Stimulated activated CD4-positive, alpha-beta T cell treated with anti-CD3 and anti-CD28 coated beads, Interleukin-12 subunit alpha, Interleukin-12 subunit beta, amount 100 ng/mL, for 24 hours (primary cell): Measurements from ENCODE around the gene FOSB.

ENCODE experiments used
- DNase-seq, 2 experiments: peaks; one replicate each; pipeline ENCODE4 v3.0.0-alpha.2; 2020; ENCODE audit warnings: low read depth in 2 of 2

Gene FOSB

GRCh38 chr19:45442778-45443461 is 24.9 kb upstream of the FOSB start:
- DNase-seq: no peak

- DNase-seq: peak in 1 of 2 experiments; percentile 58
Observed at GRCh38 chr19:45443462-45444317, 24.1 kb upstream of the FOSB start.

- DNase-seq: peak in 1 of 2 experiments; percentile 69
Observed at GRCh38 chr19:45444318-45445041, 23.3 kb upstream of the FOSB start.

GRCh38 chr19:45445139-45445538 is 22.7 kb upstream of the FOSB start:
- no peak for DNase-seq

DNA sequence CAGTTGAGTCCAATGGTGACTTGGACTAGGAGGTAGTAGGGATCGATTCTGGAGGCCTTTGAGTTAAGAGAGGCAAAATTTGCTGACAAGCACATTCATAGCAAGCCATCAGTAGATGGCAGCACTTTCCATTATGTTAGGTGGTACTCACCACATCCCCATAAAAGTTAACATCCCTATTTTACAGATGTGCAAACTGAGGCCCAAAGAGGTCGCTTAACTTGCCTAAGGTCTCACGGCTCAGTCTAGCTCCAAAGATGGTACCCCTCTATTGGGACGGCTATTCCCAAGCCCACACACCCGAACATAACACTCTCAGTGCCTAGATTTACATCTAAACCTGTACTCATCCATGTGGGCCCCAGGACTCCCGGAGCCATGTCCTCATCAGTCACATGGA is 21.5 kb upstream of the FOSB start:
- no peak for DNase-seq

- DNase-seq: no peak
Observed at GRCh38 chr19:45446944-45447343, 20.9 kb upstream of the FOSB start.

GRCh38 chr19:45448425-45448756 is 19.4 kb upstream of the FOSB start:
- no peak for DNase-seq

DNA sequence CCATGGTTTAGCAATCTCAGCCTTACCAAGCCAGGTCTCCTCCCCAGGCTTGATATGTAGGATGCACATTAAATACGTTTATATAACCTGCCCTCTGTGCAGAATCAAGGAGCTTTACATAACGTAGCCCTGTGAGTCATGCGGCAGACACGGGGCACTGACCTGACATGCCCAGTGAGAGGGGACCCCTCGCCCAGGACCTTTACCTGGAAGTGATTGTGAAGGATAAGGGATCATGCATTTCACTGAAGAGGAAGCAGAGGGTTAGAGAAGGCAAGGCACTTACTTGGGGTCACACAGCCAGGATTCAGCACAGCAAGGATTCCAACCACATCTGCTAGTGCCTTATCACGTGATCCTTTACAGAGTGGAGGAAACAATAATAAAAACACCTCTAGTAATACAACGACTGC is 18.9 kb upstream of the FOSB start:
- DNase-seq: no peak

- no peak for DNase-seq
Observed at GRCh38 chr19:45450012-45450333, 17.8 kb upstream of the FOSB start.

DNA sequence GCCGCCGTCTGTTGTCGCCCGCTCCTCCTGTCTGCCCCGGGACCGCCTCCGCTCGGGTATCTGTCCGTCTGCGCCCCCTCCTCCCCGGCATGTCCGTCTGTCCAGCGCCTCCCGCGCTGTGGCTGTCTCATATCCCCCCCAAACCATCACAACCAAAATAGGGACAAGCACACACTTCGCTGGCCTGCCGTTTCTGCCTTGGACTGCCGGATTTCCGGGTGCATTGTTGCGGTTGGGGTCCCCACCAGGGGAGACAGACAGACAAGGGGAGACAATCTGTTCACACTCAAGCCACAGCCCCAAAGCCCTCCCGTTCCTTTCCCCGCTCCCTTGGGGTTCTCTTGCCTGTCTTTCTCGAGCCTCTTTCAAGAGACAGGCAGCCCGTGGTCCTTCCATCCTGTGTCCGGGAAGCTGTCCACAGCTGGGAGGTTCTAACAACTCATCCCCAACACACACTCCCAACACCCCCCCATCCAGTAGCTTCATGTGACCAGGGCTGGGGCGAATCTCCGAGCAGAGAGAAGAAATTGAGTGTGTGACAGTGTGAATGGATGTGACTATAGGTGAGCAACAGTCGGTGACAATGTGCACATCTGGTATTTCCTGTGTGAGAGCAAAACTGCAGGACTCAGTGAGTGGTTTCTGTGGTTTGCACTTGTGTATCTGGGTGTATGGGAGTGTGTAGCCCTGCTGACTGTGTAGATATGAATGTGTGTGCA is 16.5 kb upstream of the FOSB start:
- no peak for DNase-seq

DNA sequence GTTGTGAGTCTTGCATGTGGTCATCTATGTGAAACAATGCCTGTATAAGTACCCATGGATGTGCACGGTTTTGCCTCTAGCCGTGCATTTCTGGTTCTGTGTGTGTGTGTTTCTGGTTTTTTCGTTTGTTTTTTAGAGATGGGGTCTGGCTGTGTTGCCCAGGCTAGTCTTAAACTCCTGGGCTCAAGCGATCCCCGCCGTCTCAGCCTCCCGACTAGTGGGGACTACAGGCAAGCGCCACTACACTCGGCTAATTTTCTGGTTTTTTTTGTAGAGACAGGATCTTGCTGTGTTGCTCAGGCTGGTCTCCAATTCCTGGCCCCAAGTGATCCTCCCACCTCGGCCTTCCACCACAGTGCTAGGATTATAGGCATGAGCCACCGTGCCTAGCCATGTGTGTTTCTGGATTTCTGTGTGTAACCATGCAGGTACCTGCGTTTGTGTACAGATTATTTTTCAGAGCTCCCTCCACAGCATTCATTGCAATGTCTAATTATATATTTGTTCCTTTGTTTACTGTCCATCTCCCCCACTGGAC is 15.9 kb upstream of the FOSB start:
- no peak for DNase-seq

- peak in 1 of 2 experiments; percentile 44 for DNase-seq
Observed at GRCh38 chr19:45455707-45456499, 11.9 kb upstream of the FOSB start.

GRCh38 chr19:45456500-45456815 is 11.3 kb upstream of the FOSB start:
- no peak for DNase-seq

DNA sequence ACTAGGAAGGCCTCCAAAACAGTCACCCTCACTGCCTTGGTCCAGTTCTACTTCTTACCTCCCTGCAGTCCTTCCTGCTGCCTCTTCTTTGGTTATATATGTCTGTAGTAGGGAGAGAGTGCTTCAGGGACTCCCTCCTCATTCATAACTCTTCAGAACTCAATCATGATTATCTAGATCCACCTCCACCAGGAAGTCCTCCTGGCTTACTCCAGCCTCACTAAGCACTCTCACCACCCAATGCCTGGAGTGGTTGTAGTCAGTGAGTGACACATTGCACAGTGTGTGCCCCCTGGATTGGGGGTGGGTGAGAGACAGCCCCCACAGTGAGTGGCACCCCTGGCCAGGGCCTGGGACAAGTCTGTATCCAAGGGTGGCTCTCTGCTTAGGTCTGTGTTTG is 10.0 kb upstream of the FOSB start:
- no peak for DNase-seq

GRCh38 chr19:45460807-45461347 is 6.9 kb upstream of the FOSB start:
- no peak for DNase-seq

DNA sequence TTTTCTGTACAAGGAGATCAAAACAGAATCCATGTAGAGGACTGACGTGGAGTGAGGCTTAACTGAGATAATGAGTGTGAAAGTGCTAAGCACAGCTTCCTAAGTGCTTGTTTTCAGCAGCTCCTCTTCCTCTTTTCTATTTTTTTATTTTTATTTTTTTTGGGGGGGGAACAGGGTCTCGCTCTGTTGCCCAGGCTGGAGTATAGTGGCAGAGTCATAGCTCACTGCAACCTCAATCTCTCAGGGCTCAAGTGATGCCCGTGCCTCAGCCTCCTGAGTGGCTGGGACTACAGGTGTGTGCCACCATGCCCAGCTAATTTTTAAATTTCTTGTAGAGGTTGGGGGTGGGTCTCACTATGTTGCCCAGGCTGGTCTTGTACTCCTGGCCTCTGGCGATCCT is 5.6 kb upstream of the FOSB start:
- DNase-seq: no peak

DNA sequence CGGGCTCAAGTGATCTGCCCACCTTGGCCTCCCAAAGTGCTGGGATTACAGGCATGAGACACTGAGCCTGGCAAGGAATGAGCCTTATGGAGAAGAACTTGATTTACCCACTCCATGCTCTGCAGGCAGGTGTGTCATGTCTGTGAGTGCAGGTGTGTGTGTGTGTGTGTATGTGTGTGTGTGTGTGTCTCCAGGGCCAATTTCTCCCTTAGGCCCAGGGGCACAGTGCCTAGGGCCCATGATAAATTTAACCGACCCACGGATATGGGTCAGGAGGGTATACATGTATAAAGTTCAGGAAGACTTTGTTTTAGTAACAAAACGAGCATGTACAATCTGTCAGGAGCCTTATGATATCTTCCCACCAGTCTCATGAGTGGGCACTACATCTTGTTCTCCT is 4.6 kb upstream of the FOSB start:
- DNase-seq: no peak

GRCh38 chr19:45464274-45464673 is 3.5 kb upstream of the FOSB start:
- DNase-seq: no peak

DNA sequence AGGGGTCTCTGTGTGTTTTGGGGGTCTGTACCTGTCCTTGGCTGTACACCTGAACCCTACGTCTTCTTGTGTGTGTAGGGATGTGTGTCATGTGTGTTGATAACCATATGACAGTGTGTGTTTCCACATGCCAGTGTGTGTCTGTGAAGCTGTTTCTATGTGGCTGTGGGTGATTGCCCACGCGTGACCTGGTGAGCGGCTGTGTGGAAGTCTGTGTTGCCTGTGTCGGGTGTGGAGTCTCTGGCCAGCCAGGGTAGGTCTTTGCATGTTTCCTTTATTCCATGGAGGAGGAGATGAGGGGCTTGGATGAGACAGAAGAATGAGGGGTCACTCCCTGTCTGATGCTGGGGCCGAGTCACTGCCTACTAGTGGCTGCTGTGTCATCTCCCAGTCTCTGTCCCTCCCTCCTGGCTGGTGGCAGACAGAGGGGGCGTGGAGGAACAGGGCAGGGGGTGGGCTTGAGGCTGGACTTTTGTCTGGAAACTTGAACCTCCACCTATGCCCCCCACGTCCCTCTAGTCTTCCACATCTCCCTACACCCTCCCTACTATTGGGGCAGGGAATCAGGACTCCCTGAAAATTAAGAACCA is 2.8 kb upstream of the FOSB start:
- no peak for DNase-seq

- no peak for DNase-seq
Observed at GRCh38 chr19:45467115-45467455, 711 bp upstream of the FOSB start.

DNA sequence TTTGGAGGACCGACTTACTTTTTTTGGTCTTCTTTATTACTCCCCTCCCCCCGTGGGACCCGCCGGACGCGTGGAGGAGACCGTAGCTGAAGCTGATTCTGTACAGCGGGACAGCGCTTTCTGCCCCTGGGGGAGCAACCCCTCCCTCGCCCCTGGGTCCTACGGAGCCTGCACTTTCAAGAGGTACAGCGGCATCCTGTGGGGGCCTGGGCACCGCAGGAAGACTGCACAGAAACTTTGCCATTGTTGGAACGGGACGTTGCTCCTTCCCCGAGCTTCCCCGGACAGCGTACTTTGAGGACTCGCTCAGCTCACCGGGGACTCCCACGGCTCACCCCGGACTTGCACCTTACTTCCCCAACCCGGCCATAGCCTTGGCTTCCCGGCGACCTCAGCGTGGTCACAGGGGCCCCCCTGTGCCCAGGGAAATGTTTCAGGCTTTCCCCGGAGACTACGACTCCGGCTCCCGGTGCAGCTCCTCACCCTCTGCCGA is 409 bp downstream of the FOSB start:
- DNase-seq: no peak
